Neural cell (in vitro differentiated cells): ENCODE results near the gene UVRAG.

Experiments
- CTCF ChIP-seq: fragments of 450-650 bp; IDR thresholded peaks from 2 replicates; pipeline ENCODE4 v1.5.1; 2014; ENCODE audit warnings: antibody characterized with exemption, mild to moderate bottlenecking, moderate library complexity; ENCODE audit not compliant: poor library complexity, severe bottlenecking
- EP300 ChIP-seq: fragments of 450-650 bp; conservative IDR thresholded peaks from 2 replicates; pipeline ENCODE4 v1.6.1; 2014; ENCODE audit warnings: antibody characterized with exemption, mild to moderate bottlenecking, moderate library complexity; ENCODE audit not compliant: poor library complexity, severe bottlenecking
- RAD21 ChIP-seq: fragments of 450-650 bp; conservative IDR thresholded peaks from 2 replicates; pipeline ENCODE4 v1.6.1; 2014; ENCODE audit warnings: antibody characterized with exemption, mild to moderate bottlenecking, moderate library complexity
- SMC3 ChIP-seq: fragments of 450-650 bp; conservative IDR thresholded peaks from 2 replicates; pipeline ENCODE4 v1.6.1; 2014; ENCODE audit warnings: antibody characterized with exemption, mild to moderate bottlenecking, moderate library complexity; ENCODE audit not compliant: poor library complexity

GRCh38 chr11:75841739-75842138, 26.7 kb downstream of the UVRAG start:
- TF ChIP-seq CTCF = no peak
- TF ChIP-seq RAD21 = no peak
- no peak for TF ChIP-seq EP300
- no peak for TF ChIP-seq SMC3
